Activated CD4-positive, alpha-beta T cell treated with anti-CD3 and anti-CD28 coated beads, Interleukin-2, amount 50 U/mL, for 16 hours (primary cell): Measurements from ENCODE around the gene CAMKMT.

Experiments used
- DNase-seq: peaks from one replicate; pipeline ENCODE4 v3.0.0-alpha.2; 2020

CAMKMT gene

DNA sequence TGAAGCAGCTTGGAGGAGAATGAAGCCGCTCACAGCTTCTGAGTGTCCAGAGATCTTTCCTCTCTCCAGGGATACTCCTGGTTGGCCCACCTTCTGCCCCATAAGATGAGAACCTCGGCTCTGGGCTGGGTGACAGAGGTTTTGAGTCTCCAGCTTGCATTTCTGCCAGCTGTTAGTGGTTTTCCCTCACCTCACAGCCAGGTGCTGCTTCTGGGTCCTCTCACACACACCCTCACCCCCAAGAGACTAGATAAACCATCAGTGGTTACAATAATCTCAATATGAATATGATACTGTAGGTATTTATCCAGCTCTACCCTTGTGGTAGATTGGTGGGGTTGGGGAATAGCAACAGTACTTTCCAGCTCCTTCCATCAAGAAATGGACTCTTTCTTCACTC, 418.0 kb downstream of the CAMKMT start:
- no peak for DNase-seq

GRCh38 chr2:44780406-44780805, 418.7 kb downstream of the CAMKMT start:
- DNase-seq: no peak

DNA sequence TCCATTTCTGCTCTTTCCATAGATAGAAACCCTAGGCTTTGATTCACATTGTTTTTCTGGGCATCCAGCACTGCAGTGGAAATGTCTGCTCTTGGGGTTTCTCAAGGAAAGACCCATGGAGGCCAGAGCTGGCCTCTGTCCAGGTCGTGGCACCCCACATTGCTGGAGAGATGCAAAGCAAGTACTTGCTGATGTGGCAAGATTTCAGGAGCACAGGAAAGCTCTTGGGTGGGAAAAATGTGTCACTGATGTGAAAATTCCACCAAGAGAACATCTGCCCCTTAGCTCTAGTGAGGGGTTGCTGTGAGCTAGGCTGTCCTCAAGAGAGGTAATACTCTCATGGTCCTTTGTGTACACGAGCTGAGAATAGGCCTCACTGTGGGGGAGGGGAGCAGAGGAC, 423.7 kb downstream of the CAMKMT start:
- no peak for DNase-seq

DNA sequence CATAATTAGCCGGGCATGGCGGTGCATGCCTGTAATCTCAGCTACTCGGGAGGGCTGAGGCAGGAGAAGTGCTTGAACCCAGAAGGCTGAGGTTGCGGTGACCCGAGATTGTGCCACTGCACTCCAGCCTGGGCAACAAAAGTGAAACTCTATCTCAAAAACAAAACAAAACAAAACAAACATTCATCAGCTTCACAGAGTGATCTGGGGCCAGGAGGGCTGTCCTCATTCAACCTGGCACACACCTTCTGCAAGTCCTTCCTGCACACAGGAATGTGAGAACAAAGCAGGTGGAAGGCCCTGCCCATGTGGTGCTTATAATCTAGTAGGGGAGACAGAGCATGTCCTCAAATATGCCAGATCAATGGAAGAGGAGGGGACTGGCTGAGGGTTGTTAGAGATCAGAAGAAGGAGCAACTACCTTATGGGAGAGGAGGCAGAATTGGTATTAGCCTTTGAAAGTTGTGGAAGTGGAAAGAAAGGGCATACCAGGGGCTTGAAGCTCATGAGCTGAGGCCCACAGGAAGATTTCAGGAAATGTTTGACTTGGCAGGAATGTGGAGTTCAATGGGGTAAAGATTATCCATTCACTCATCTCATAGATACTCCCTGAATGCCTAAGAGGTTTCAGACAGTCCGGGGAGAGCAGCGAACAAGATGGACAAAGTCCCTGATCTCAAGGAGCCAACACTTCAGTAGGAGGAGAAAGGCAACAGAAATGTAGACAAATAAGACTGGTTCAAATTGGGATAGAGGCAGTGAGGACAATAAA, 424.5 kb downstream of the CAMKMT start:
- no peak for DNase-seq

- no peak for DNase-seq
Observed at GRCh38 chr2:44786817-44787214, 425.1 kb downstream of the CAMKMT start.

DNA sequence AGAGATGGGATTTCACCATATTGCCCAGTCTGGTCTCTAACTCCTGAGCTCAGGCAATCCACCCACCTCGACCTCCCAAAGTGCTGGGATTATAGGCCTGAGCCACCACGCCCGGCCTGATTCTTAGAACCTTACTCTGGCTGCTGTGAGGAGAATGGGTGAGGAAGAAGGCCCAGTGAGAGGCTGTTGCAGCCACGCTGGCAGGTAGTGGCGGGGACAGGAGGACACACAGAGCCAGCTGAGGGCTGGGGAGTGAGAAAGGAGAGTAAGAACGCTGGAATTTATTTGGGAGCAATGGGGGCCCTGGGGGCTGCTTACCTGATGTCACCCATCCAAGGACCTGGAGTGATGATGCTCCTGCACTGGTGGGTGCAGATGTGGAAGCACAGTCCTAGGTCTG, 425.9 kb downstream of the CAMKMT start:
- no peak for DNase-seq

DNA sequence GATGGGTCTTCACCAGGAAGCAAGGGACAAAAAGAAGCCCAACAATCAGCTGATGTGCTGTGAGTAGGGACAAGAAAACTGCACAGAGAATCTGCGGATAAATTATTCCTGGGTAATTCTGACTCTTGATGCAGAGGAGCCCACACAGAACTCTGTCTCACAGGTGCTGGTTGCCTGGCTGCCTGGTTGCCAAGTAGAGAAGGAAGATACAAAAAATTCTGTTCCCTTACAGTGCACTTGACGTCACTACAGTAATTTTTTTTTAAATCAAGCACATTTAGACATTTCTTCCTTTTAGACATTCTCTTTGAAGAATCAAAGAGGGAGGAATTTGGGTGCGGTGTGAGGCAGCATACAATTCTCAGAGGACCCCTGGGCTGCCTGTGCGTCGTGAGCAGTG, 427.7 kb downstream of the CAMKMT start:
- DNase-seq: no peak

GRCh38 chr2:44789971-44790721, 428.4 kb downstream of the CAMKMT start:
- no peak for DNase-seq

DNA sequence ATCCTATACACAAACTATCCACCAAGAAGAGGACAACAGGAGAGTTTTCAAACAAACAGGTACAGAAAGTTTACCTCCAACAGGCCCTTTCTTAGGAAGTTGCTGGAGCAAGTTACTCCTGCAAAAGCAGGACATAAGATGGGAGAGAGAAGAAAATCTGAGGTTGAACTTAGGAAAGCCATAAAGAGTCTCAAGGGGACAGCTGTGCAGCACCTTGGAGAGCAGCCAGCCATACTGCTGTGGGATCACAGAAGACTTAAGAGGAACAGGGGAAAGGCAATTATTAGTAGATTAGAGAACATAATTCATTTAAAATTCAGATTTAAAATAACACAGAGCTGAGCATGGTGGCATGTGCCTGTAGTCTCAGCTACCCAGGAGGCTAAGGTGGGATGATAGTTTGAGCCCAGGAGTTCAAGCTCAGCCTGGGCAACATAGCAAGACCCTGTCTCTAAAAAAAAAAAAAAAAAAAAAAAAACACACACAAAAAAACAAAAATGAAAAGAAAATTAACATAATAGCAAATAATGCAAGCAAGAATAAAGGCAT, 431.6 kb downstream of the CAMKMT start:
- DNase-seq: no peak

DNA sequence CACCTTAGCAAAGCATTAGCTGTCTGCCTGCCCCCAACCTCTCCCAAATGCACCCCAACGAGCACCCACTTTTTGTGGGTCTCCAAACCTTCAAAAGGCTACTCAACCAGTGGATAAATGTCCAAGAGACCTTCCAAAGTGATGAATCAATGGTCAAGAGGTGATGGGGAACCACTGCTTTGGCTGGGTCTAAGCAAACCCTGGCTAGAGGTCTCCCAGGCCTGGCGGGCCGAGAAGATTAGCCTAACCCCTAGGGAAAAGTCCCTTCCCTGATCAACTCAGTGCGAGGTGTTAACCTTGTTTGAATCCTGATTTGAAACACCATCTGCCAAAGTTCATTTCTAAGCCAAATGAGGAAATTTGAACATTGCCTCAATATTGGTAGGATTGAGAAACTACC, 435.0 kb downstream of the CAMKMT start:
- no peak for DNase-seq

- no peak for DNase-seq
Observed at GRCh38 chr2:44798139-44798659, 436.5 kb downstream of the CAMKMT start.

DNA sequence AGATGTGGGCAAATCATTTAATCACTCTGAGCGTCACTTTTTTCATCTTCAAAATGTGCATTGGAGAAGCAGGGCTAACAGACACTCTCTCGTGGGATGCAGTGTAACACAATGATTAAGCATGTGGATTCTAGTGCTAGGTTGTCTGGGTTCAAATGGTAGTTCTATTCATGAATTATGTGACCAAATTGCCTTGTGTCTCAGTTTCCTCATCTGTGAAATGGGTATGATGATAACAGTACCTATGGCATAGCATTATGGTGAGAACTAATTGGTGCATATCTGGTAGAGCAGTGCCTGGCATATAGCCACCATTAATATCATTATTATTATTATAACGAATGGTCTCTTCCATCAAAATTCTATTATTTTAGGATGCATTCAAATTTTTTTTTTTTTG, 437.4 kb downstream of the CAMKMT start:
- no peak for DNase-seq

DNA sequence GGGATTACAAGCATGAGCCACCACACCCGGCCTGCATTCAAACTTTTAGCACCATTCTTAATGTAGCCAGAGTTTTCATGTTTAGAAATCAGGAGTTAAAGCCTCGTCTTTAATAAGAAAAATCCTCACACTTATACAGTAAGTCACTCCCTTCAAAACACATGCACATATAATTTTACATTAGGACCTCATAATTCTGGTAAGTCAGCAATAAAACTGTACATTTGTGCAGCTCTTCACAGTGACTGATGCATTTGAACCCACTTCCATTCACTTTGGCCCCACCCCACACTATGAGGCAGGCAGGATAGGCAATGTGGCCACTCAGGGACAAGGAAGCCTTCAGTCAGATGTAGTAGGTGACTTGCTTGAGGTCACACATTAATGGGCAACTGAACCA, 438.0 kb downstream of the CAMKMT start:
- no peak for DNase-seq

DNA sequence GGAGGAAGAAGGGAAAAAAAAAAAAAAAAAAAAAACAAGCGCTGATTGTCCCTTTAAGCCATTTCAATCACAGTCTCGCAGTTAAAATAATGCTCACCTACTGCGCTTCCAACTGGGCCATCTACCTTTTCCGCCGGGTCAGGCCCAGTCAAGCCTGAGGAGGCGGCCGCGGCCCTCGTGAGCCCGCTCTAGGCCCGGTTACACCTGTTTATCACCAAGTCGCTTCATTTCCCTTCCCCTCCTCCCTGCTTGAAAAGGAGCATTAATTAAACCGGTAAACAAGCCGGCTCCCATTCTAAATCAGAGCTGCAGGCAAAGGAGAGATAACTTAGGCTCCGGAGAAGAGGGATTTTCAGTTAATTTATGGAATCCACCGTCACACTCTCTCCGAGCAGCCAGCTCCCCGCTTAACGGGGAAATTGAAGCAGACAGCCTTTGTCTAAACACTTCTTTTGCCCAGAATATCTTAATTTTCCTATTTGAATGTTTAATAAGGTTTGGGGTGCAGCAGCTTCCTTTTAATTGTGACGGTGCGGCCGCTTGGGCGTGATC, 439.6 kb downstream of the CAMKMT start:
- DNase-seq: no peak

- no peak for DNase-seq
Observed at GRCh38 chr2:44801841-44802776, 440.4 kb downstream of the CAMKMT start.

- no peak for DNase-seq
Observed at GRCh38 chr2:44802777-44803424, 441.2 kb downstream of the CAMKMT start.

DNA sequence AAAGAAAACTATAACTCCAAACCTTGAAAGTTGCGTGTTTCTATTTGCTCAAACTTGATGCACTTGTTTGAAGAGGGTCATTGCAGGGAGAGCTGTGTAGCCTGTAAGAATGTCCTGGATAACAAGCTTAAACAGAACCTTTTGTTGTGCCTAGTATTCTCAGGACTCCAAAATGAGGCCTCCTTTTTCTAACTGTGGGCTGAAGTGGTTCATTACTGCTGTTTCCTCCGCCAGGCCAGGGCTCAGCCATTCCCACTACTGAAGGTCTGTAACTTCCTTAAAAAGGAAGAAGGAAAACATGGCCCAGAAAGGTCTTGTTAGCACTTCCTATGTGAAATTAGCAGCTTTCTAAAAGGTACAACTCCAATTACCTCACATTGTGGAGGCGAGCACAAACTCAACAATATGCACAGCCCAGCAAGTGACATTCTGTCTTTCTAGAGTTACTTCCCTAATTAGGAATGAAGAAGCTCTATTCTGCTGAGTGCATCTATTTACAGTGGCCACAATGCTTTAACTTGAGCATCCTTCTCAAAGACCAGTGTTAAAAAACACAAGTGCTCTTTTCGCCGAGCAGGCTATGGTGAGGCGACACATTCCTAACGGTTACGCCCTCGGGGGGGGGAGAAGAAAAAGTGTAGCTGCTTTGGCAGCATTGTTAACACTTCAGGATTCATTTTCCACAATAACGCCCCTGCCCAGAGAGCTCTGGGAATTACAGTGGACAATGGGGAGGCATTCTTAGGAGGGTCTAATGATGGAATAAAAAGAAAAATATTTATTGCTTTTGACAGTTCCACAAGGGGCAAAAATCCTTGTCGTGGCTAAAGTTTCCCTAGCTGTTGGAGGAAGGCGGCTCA, 442.9 kb downstream of the CAMKMT start:
- no peak for DNase-seq

DNA sequence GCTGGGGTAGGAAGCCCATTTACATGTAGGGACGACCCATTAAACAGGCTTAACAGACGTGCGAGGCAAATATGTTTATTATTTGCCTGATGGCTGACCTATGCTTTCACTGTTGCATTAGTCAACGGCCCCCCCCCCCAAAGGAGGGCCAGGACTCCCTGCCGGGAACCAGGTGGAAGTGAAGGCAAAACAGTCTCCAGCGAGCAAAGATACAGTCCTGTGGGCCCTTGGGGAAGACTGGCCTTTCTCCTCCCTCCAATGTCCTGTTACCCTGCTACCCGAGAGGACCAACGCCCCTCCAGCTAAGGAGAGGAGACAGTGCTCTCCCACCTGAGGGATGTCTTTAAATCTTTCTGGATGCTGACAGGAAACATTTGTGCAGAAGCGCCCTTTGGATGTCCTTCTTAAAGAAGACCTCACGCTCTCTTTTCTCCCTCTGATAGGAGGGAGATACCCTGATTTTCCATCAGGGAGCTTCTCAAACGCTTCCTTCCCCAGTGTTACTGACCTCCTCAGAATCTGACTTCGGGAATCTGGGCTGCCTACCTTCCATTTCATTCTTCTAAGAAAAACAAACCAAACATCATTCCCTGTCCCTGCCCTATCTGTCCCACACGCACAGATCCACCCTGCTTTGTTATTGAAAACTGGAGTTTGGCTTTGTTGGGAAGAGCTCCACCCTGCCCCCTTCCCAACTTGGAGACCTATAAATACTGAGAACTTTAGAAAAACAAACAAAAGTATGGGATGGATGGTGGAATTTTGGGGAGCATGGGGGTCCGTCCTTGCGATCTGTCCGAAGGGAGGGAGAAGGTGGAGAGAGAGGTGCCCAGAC, 443.9 kb downstream of the CAMKMT start:
- no peak for DNase-seq

DNA sequence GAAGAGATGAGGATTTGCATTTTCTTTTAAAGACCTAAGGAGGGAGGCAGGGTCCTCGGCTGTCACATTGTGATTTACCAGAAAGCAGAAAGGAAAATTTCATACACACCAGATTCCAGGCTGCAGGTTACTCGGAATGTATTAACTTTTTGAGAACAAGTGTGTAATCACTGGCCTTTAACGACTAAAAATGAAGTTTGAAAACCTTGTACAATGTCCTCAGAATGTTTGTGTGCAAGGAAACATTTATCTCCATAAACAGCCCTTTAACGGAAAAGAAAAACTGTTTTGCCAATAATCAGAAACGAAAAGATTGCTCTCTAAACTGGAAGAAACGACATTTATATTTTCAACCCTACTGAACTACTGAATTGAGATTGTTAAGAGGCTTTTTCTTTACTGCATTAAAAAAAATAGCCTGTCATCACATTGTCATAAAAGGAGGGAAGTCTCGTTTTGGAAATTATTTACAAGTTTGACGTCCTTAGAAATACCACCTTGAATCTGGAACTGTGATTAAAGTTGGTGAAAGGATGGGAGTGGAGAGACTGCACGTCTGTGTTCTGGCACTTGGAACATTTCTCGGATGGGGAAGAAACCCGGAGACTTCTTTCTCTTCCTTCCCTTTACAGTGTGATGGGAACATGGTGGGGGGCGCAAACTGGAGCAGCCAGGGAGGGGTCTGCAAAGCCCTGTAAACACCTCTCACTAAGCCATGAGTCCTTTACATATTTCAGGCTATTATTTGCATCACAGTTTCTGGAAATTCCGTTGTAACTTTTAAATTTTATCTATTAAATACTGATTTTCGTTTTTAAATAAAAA, 445.7 kb downstream of the CAMKMT start:
- DNase-seq: no peak
